ENCODE data around the gene KCNQ1. TPM values are rescaled to one million over a fixed set of nuclear protein-coding genes. Genes with fewer than 3 reads are reported as not detected.

Gene KCNQ1
- total and polyA plus RNA-seq, 5 experiments from 2014 or later: 8.7 to 25.1 (median 22.9) TPM

GRCh38 chr11:2849994-2850770 is 405.4 kb downstream of the KCNQ1 start:
- no peak overlapping the region for H3K27ac Mint-ChIP-seq
- H3K27me3 Mint-ChIP-seq: no peaks in the 10 kb centered on the region
- POLR2A ChIA-PET: interaction anchor here (0.8 kb wide), 1 partner anchor 315 kb away, joined by 3 read pairs; no protein-coding TSS in a partner anchor

GRCh38 chr11:2853401-2853800 is 408.6 kb downstream of the KCNQ1 start:
- ATAC-seq (no peak), DNase-seq (no peak)
- H3K27me3 Mint-ChIP-seq: peaks cover 0 to 2% (median 0%) of the 10 kb centered on the region in 5 donors
- H3K9me3 Mint-ChIP-seq: no peaks in the 10 kb centered on the region
- peak overlapping the region in 1 of 10 donors; percentile 17 for H3K27ac Mint-ChIP-seq
- POLR2A ChIA-PET: no interaction called here
- H3K4me1 Mint-ChIP-seq: peaks cover 0 to 5% (median 0%) of the 10 kb centered on the region in 4 donors
- peak overlapping the region in 1 of 10 donors; percentile 45 for H3K4me3 Mint-ChIP-seq
- no peaks in the 10 kb centered on the region for H3K36me3 Mint-ChIP-seq

More at GRCh38 chr11:2849994-2850770, 405.4 kb downstream of the KCNQ1 start:
- Mint-ChIP-seq H3K36me3 (no peaks in the 10 kb centered on the region), H3K9me3 (no peaks in the 10 kb centered on the region), H3K4me1 (peaks cover 0 to 7% (median 0%) of the 10 kb centered on the region in 4 donors), H3K4me3 (no peak overlapping the region)
- DNase-seq: no peak
- ATAC-seq: no peak

GRCh38 chr11:2853997-2854560 is 409.3 kb downstream of the KCNQ1 start:
- POLR2A ChIA-PET: interaction anchor here (0.5 kb wide), 1 partner anchor 46 kb away, joined by 3 read pairs; no protein-coding TSS in a partner anchor
- peaks cover 0 to 2% (median 0%) of the 10 kb centered on the region in 5 donors for H3K27me3 Mint-ChIP-seq
- no peak for ATAC-seq
- peaks cover 0 to 5% (median 0%) of the 10 kb centered on the region in 4 donors for H3K4me1 Mint-ChIP-seq
- H3K36me3 Mint-ChIP-seq: no peaks in the 10 kb centered on the region
- H3K9me3 Mint-ChIP-seq: no peaks in the 10 kb centered on the region
- no peak for DNase-seq
- peak overlapping the region in 1 of 10 donors; percentile 45 for H3K27ac Mint-ChIP-seq
- no peak overlapping the region for H3K4me3 Mint-ChIP-seq

- H3K27me3 Mint-ChIP-seq: peaks cover 0 to 8% (median 3%) of the 10 kb centered on the region in 5 donors
- H3K36me3 Mint-ChIP-seq: no peaks in the 10 kb centered on the region
- H3K4me1 Mint-ChIP-seq: peaks cover 0 to 5% (median 0%) of the 10 kb centered on the region in 4 donors
- ATAC-seq (no peak), DNase-seq (no peak)
- no peak overlapping the region for H3K27ac Mint-ChIP-seq
- no peaks in the 10 kb centered on the region for H3K9me3 Mint-ChIP-seq
- POLR2A ChIA-PET: no interaction called here
- H3K4me3 Mint-ChIP-seq: no peak overlapping the region
Observed at GRCh38 chr11:2855162-2855561, 410.4 kb downstream of the KCNQ1 start.

- POLR2A ChIA-PET: no interaction called here
- no peak overlapping the region for H3K4me3 Mint-ChIP-seq
- no peaks in the 10 kb centered on the region for H3K9me3 Mint-ChIP-seq
- no peaks in the 10 kb centered on the region for H3K4me1 Mint-ChIP-seq
- DNase-seq: no peak
- no peak overlapping the region for H3K27ac Mint-ChIP-seq
- ATAC-seq: no peak
- H3K36me3 Mint-ChIP-seq: no peaks in the 10 kb centered on the region
- H3K27me3 Mint-ChIP-seq: peaks cover 0 to 23% (median 10%) of the 10 kb centered on the region in 5 donors
Observed at GRCh38 chr11:2857276-2857675, 412.5 kb downstream of the KCNQ1 start.

- POLR2A ChIA-PET: no interaction called here
- ATAC-seq: no peak
- no peaks in the 10 kb centered on the region for H3K36me3 Mint-ChIP-seq
Observed at GRCh38 chr11:2857918-2858317, 413.1 kb downstream of the KCNQ1 start.

GRCh38 chr11:2858995-2859698 is 414.3 kb downstream of the KCNQ1 start:
- POLR2A ChIA-PET: no interaction called here
- peaks cover 0 to 3% (median 0%) of the 10 kb centered on the region in 4 donors for H3K4me1 Mint-ChIP-seq

More at GRCh38 chr11:2857918-2858317, 413.1 kb downstream of the KCNQ1 start:
- no peak overlapping the region for H3K27ac Mint-ChIP-seq
- no peaks in the 10 kb centered on the region for H3K9me3 Mint-ChIP-seq
- no peaks in the 10 kb centered on the region for H3K4me1 Mint-ChIP-seq
- H3K4me3 Mint-ChIP-seq: no peak overlapping the region
- DNase-seq: no peak
- peaks cover 0 to 23% (median 10%) of the 10 kb centered on the region in 5 donors for H3K27me3 Mint-ChIP-seq

GRCh38 chr11:2859699-2860037 is 414.9 kb downstream of the KCNQ1 start:
- H3K27me3 Mint-ChIP-seq: peaks cover 3 to 38% (median 19%) of the 10 kb centered on the region in 5 donors
- no peaks in the 10 kb centered on the region for H3K36me3 Mint-ChIP-seq
- POLR2A ChIA-PET: no interaction called here
- peaks cover 0 to 4% (median 0%) of the 10 kb centered on the region in 4 donors for H3K4me1 Mint-ChIP-seq
- H3K27ac Mint-ChIP-seq: no peak overlapping the region
- H3K4me3 Mint-ChIP-seq: no peak overlapping the region
- ATAC-seq (no peak), DNase-seq (no peak)
- H3K9me3 Mint-ChIP-seq: no peaks in the 10 kb centered on the region

More at GRCh38 chr11:2858995-2859698, 414.3 kb downstream of the KCNQ1 start:
- DNase-seq (no peak), ATAC-seq (no peak)
- H3K4me3 Mint-ChIP-seq: no peak overlapping the region
- no peaks in the 10 kb centered on the region for H3K36me3 Mint-ChIP-seq
- no peak overlapping the region for H3K27ac Mint-ChIP-seq
- peaks cover 1 to 34% (median 16%) of the 10 kb centered on the region in 5 donors for H3K27me3 Mint-ChIP-seq
- H3K9me3 Mint-ChIP-seq: no peaks in the 10 kb centered on the region

GRCh38 chr11:2860636-2861035 is 415.8 kb downstream of the KCNQ1 start:
- POLR2A ChIA-PET: no interaction called here
- Mint-ChIP-seq H3K4me3 (peak overlapping the region in 1 of 10 donors; percentile 15), H3K27ac (no peak overlapping the region), H3K9me3 (no peaks in the 10 kb centered on the region), H3K36me3 (no peaks in the 10 kb centered on the region), H3K4me1 (peaks cover 0 to 4% (median 0%) of the 10 kb centered on the region in 4 donors), H3K27me3 (peaks cover 5 to 42% (median 23%) of the 10 kb centered on the region in 5 donors)
- peak; percentile 25 to 36 for ATAC-seq
- DNase-seq: no peak

- Mint-ChIP-seq H3K36me3 (no peaks in the 10 kb centered on the region), H3K4me3 (no peak overlapping the region), H3K27ac (no peak overlapping the region), H3K9me3 (peaks cover 0 to 7% (median 0%) of the 10 kb centered on the region in 9 donors), H3K27me3 (peaks cover 9 to 58% (median 34%) of the 10 kb centered on the region in 5 donors), H3K4me1 (peaks cover 0 to 4% (median 0%) of the 10 kb centered on the region in 4 donors)
- ATAC-seq (no peak), DNase-seq (no peak)
- POLR2A ChIA-PET: no interaction called here
Observed at GRCh38 chr11:2862395-2863275, 417.8 kb downstream of the KCNQ1 start.

GRCh38 chr11:2863276-2863618 is 418.4 kb downstream of the KCNQ1 start:
- POLR2A ChIA-PET: no interaction called here

GRCh38 chr11:2864901-2865300 is 420.1 kb downstream of the KCNQ1 start:
- ATAC-seq: no peak
- Mint-ChIP-seq H3K27ac (peak overlapping the region in 1 of 10 donors; percentile 29), H3K4me3 (no peak overlapping the region), H3K9me3 (peaks cover 0 to 7% (median 0%) of the 10 kb centered on the region in 9 donors), H3K4me1 (peaks cover 0 to 12% (median 11%) of the 10 kb centered on the region in 4 donors), H3K36me3 (no peaks in the 10 kb centered on the region), H3K27me3 (peaks cover 22 to 73% (median 42%) of the 10 kb centered on the region in 5 donors)
- DNase-seq: no peak
- POLR2A ChIA-PET: no interaction called here

More at GRCh38 chr11:2863276-2863618, 418.4 kb downstream of the KCNQ1 start:
- DNase-seq: no peak
- H3K27me3 Mint-ChIP-seq: peaks cover 14 to 63% (median 37%) of the 10 kb centered on the region in 5 donors
- no peak overlapping the region for H3K4me3 Mint-ChIP-seq
- H3K9me3 Mint-ChIP-seq: peaks cover 0 to 7% (median 0%) of the 10 kb centered on the region in 9 donors
- no peak for ATAC-seq
- peaks cover 0 to 4% (median 3%) of the 10 kb centered on the region in 4 donors for H3K4me1 Mint-ChIP-seq
- no peak overlapping the region for H3K27ac Mint-ChIP-seq
- no peaks in the 10 kb centered on the region for H3K36me3 Mint-ChIP-seq

All from naive thymus-derived CD8-positive, alpha-beta T cell (primary cell).